Right lobe of liver (tissue), 6 donors: ENCODE results near the gene MYL3. TPM values are rescaled to one million over a fixed set of nuclear protein-coding genes. Genes with fewer than 3 reads are reported as not detected.

Experiments
- ATAC-seq, 4 donors: fragments of 200-7000 bp; cut with Tn5 transposase; one replicate each; pipeline ENCODE4 v1.9.1; 2020; ENCODE audit warnings: mild to moderate bottlenecking in 4 of 4, moderate library complexity in 4 of 4
- DNase-seq, 3 donors: peaks; one replicate each; pipeline ENCODE4 v3.0.0-alpha.2; 2020
- H3K27ac ChIP-seq, 3 donors: fragments of 200-600 bp; one replicate each; pipeline ENCODE4 v1.8.0; 2022
- H3K27me3 ChIP-seq, 2 donors: fragments of 200-600 bp; one replicate each; pipeline ENCODE4 v1.8.0; 2022
- H3K36me3 ChIP-seq, 4 donors: fragments of 200-600 bp; sonication (generic) in 1 of 4; one replicate each; pipeline versions ENCODE4 v1.5.1 to v1.8.0; 2017 to 2022; ENCODE audit warnings: control low read depth in 1 of 4
- H3K4me1 ChIP-seq, 4 donors: fragments of 200-600 bp; sonication (generic) in 1 of 4; one replicate each; pipeline versions ENCODE4 v1.5.1 to v1.8.0; 2017 to 2022; ENCODE audit warnings: control low read depth in 1 of 4
- H3K4me3 ChIP-seq, 3 donors: fragments of 200-600 bp; one replicate each; pipeline ENCODE4 v1.8.0; 2022
- H3K9me3 ChIP-seq, 4 donors: fragments of 200-600 bp; sonication (generic) in 1 of 4; one replicate each; pipeline versions ENCODE4 v1.5.1 to v1.8.0; 2017 to 2022; ENCODE audit warnings: control low read depth in 1 of 4
- POLR2A ChIP-seq: fragments of 450-650 bp; IDR thresholded peaks from one replicate; pipeline ENCODE4 v1.6.1; 2017; ENCODE audit warnings: antibody characterized with exemption, mild to moderate bottlenecking
- WGBS: methylation state at CpG from one replicate; pipeline ENCODE4 v1.1.6; 2018; ENCODE audit warnings: low coverage, low lambda C conversion rate; ENCODE audit not compliant: insufficient coverage; ENCODE audit errors: missing lambda C conversion rate; 5-methylcytosine and 5-hydroxymethylcytosine counted together
- intact Hi-C, 2 donors: fragments of 100-400 bp; cut with DNase I; formaldehyde crosslinking; loops; one replicate each; pipeline versions ENCODE4 v1.11.2 to v1.14.1; 2022
- total RNA-seq, 6 experiments: library from RNA; depleted of rRNA in 2 of 6; stranded (reverse); fragments of >200 nt in 2 of 6; fragmentation: NEBNext Ultra II Directional in 3 of 6; extraction: Animal tissue kit (Norgen Biotek cat#: 25700) in 3 of 6; gene quantifications; one replicate each; pipeline versions ENCODE4 v1.1.0 to v1.2.4, GENCODE V29; 2016 to 2023
- TF ChIP-seq, protein P1 (sequence below), 4 donors: fragments of 200-600 bp in 3 of 4; fragments of 450-650 bp in 1 of 4; IDR thresholded peaks; one replicate each; pipeline versions ENCODE4 v1.5.1 to v1.8.0; 2016 to 2022; ENCODE audit warnings: antibody characterized with exemption in 4 of 4, mild to moderate bottlenecking in 2 of 4
- donor health status: DM: no; HTN: yes; CAD: no.
- donor health status: DM: no; HTN: no; CAD: no.
- donor health status: DM: no; HTN: no; CAD: no.
- donor health status: DM: no; HTN: yes; CAD: no.
- donor health status: DM: no; HTN: yes; CAD: no.

The MYL3 gene
- total RNA-seq, 6 experiments from 2014 or later: 0.37 to 2.0 (median 1.00) TPM

DNA sequence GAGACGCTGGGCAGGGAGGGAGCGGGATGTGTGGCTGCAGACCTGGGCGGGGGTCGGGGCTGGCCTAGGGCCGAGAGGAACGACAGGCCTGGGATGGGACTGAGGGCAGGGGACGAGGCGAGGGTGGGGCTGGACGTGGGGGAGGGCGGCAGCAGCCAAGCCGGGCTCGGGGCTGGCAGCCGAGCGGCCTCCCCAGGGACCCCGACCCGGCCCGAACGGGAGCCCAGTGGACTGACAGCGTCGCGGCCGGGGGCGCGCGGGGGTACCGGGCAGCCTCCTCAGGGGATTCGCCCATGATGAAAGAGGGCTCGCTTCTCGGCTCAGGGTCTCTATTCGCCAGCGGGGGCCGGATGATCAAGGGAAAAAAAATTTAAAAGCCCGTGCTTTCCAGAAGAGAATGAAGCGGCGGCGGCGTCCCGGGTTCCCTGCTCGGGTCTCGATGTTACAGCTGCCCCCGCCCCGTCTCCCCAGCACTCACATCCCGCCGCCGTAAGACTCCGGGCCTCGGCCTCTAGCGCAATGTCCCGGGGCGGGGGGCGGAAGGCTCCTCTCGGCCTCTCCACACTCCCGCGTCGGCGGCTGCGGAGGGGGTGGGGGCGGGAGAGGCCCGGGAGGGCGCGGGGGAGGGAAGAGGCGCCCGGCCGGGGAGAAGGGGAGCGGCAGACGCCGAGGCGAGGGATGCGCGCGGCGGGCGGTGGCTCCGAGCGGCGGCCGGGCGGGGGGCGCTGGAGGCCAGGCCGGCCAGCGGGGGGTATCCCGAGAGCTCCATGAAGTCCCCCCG is 18.5 kb upstream of the MYL3 start:
- no peak for ATAC-seq
- WGBS: 2% methylated on average over 40 of the region's 83 CpGs

DNA sequence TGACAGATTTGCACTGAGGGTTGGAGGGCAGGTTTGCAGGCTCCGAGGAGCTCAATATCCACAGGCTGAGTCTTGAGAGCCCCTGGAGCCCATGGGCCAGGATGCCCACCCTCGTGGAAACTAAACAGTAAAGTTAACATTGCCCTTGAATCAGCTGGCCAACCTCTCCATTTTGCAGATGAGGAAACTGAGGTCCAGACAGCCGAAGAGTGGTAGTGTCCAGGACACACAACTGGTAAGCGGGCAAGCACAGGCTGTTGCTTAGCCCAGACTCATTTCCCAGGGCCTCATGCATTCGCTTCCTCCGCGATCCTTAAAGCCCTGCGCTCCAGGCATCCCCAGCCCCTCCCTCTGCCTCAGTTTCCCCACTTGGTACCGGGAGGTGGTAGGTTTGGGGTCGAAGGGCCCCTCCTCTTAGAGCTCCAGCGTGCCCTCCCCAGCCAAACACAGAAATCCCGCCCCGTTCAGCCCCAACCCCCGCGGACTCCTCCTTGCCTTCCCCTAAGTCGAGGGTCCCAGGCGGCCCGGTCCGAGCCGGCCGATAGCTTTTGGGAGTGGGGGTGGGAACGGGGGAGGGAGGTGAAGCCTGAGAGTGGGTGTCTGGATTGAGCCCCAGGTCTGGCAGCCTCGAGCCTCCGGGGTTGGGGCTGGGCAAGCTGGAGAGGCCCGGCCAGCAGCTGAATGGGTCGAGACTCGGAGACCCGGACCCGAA is 17.8 kb upstream of the MYL3 start:
- peak overlapping the region in 2 of 3 donors; percentile 20 to 63 for H3K27ac ChIP-seq
- H3K36me3 ChIP-seq: no peaks in the 10 kb centered on the region
- 17% methylated on average over 13 of the region's 29 CpGs for WGBS
- TF ChIP-seq, protein P1, sequence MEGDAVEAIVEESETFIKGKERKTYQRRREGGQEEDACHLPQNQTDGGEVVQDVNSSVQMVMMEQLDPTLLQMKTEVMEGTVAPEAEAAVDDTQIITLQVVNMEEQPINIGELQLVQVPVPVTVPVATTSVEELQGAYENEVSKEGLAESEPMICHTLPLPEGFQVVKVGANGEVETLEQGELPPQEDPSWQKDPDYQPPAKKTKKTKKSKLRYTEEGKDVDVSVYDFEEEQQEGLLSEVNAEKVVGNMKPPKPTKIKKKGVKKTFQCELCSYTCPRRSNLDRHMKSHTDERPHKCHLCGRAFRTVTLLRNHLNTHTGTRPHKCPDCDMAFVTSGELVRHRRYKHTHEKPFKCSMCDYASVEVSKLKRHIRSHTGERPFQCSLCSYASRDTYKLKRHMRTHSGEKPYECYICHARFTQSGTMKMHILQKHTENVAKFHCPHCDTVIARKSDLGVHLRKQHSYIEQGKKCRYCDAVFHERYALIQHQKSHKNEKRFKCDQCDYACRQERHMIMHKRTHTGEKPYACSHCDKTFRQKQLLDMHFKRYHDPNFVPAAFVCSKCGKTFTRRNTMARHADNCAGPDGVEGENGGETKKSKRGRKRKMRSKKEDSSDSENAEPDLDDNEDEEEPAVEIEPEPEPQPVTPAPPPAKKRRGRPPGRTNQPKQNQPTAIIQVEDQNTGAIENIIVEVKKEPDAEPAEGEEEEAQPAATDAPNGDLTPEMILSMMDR (IDR thresholded peaks at IDR 0.05): no peak
- TF ChIP-seq POLR2A: no peak
- intact Hi-C loops: no loop called here
- H3K9me3 ChIP-seq: no peaks in the 10 kb centered on the region
- ATAC-seq (no peak), DNase-seq (no peak)
- peak overlapping the region; percentile 29 to 46 (median 40) for H3K4me3 ChIP-seq
- H3K27me3 ChIP-seq: no peaks in the 10 kb centered on the region
- H3K4me1 ChIP-seq: peaks cover 0 to 16% (median 0%) of the 10 kb centered on the region in 4 donors

More for the DNA sequence above, 18.5 kb upstream of the MYL3 start:
- no peak for DNase-seq
- TF ChIP-seq, protein P1 (IDR thresholded peaks at IDR 0.05): no peak
- TF ChIP-seq POLR2A: no peak
- Histone ChIP-seq H3K4me1 (peaks cover 0 to 16% (median 0%) of the 10 kb centered on the region in 4 donors), H3K36me3 (no peaks in the 10 kb centered on the region), H3K27me3 (no peaks in the 10 kb centered on the region), H3K27ac (peak overlapping the region; percentile 21 to 63 (median 37)), H3K9me3 (no peaks in the 10 kb centered on the region), H3K4me3 (peak overlapping the region; percentile 29 to 46 (median 40))
- intact Hi-C loops: no loop called here

DNA sequence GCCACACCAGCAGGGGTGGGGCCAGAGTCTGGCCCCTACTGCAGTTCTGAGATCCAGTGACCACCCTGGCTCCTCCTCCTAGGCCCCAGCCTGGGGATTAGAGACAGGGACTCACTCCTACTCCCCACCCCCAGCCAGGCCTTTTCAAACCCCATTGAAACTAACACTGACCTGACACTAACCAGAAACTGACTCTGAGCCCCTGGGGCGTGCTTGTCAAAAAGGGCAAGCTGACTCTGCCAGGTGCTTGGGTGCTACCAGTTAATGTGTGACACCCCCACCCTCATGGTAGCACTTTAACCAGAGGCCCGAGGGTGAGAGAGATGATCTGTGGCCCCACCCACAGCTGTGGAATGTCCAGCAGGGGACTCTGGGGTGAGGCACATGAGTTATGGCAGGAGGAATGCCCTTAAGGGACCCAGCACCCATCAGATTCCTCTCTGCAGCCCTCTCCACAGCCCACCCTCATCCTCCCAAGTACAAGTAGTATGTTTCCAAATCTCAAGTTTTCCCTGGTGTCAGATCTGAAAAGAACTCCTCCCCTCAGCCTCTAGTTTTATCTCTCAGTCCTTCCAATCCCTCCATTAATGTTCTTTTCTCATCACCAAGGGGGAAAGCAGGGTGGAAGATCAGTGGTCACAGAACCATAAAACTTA is 15.7 kb upstream of the MYL3 start:
- Histone ChIP-seq H3K4me1 (peaks cover 0 to 16% (median 0%) of the 10 kb centered on the region in 4 donors), H3K36me3 (no peaks in the 10 kb centered on the region), H3K27me3 (no peaks in the 10 kb centered on the region), H3K9me3 (no peaks in the 10 kb centered on the region), H3K27ac (no peak overlapping the region), H3K4me3 (no peak overlapping the region)
- TF ChIP-seq, protein P1 (IDR thresholded peaks at IDR 0.05): no peak
- no peak for TF ChIP-seq POLR2A
- peak in 2 of 4 donors; percentile 13 to 18 for ATAC-seq
- DNase-seq: no peak
- intact Hi-C loops: no loop called here
- WGBS: no CpG with 5 or more reads among the region's 2 CpGs

DNA sequence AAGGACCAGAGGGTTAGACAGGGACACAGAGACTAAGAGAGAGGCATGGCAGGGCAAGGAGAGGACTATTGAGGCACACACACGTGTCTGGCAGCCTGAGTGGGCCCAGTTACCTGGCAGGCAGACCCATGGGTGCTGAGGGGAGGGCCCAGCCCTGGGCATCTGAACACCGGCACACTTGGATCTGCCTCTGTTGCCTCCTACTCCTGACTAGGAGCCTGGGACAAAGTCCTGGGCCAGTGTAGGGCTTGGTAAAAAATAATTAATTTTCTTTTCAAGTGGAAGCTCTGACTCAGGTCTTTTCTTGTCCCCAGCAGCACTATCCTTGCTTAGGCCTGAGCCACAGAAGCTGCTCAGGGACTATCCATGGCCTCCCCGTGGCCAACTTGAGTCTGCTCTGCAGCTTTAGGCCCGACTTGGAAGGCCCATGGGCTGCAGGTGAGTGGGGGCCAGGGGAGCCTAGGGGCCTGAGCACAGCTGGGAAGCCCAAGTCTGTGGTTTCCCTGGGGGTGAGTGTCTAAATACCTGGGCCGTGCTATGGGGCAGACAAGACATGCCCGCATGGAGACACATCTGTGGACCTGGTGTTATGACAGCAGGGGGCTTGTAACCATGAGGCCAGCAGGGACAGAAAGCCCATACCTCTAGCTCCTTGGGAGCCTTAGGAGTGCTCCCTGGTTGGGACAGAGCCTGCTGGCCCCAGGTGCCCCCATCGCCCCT is 14.3 kb upstream of the MYL3 start, which contains the start of gene PTH1R:
Gene PTH1R (plus strand): TSS at position 316 of the 720 bp plus-strand sequence. CDS start 5,839 bp downstream, outside the sequence.
- Histone ChIP-seq H3K27ac (no peak within 1 kb of the TSS), H3K4me3 (no peak within 1 kb of the TSS), H3K4me1 (peaks cover 0 to 10% (median 0%) of the 10 kb centered on the region in 4 donors), H3K9me3 (no peaks in the 10 kb centered on the region), H3K27me3 (no peaks in the 10 kb centered on the region), H3K36me3 (no peaks in the 10 kb centered on the region)
- no peak for ATAC-seq
- intact Hi-C loops: no loop called here
- DNase-seq: no peak
- TF ChIP-seq, protein P1 (IDR thresholded peaks at IDR 0.05): no peak
- TF ChIP-seq POLR2A: no peak
- 100% methylated on average over 1 of the region's 7 CpGs for WGBS
